HepG2 (cell line): Measurements from ENCODE around the gene C5orf34. TPM values are rescaled to one million over a fixed set of nuclear protein-coding genes. Genes with fewer than 3 reads are reported as not detected.

Experiments used
- ARID3A ChIP-seq: IDR thresholded peaks from 2 replicates; pipeline ENCODE4 v1.6.1; 2012; ENCODE audit warnings: low read depth, low read length, improper control_type of control experiment
- CBX5 ChIP-seq: sonication (generic); formaldehyde crosslinking; IDR thresholded peaks from 2 replicates; pipeline ENCODE4 v1.4.0; 2020; ENCODE audit warnings: missing genetic modification reagents, borderline replicate concordance
- GLI4 ChIP-seq: sonication (generic); formaldehyde crosslinking; IDR thresholded peaks from 2 replicates; pipeline ENCODE4 v1.5.1; 2020; ENCODE audit warnings: missing genetic modification reagents, mild to moderate bottlenecking, moderate library complexity, borderline replicate concordance
- HBP1 ChIP-seq: IDR thresholded peaks from 2 replicates; pipeline ENCODE4 v1.6.1; 2016; ENCODE audit warnings: low read depth, control low read depth
- MED13 ChIP-seq: sonication (generic); formaldehyde crosslinking; IDR thresholded peaks from 2 replicates; pipeline ENCODE4 v1.5.0; 2020; ENCODE audit warnings: missing genetic modification reagents
- MTF2 ChIP-seq: sonication (generic); formaldehyde crosslinking; IDR thresholded peaks from 2 replicates; pipeline ENCODE4 v1.5.0; 2020; ENCODE audit warnings: missing genetic modification reagents, borderline replicate concordance
- TFDP2 ChIP-seq: sonication (generic); formaldehyde crosslinking; IDR thresholded peaks from 2 replicates; pipeline ENCODE4 v1.4.0; 2020; ENCODE audit warnings: missing genetic modification reagents
- ZC3H13 ChIP-seq: sonication (generic); formaldehyde crosslinking; IDR thresholded peaks from 2 replicates; pipeline ENCODE4 v1.8.1; 2023; ENCODE audit warnings: mild to moderate bottlenecking, missing genetic modification reagents, moderate library complexity
- ZNF17 ChIP-seq: sonication (generic); formaldehyde crosslinking; IDR thresholded peaks from 2 replicates; pipeline ENCODE4 v1.5.0; 2020; ENCODE audit warnings: mild to moderate bottlenecking, missing genetic modification reagents
- ZNF18 ChIP-seq: sonication (generic); formaldehyde crosslinking; IDR thresholded peaks from 2 replicates; pipeline ENCODE4 v1.8.0; 2022; ENCODE audit warnings: mild to moderate bottlenecking, missing genetic modification reagents; ENCODE audit not compliant: insufficient replicate concordance
- ZNF550 ChIP-seq: sonication (generic); formaldehyde crosslinking; IDR thresholded peaks from 2 replicates; pipeline ENCODE4 v1.4.0; 2020; ENCODE audit warnings: mild to moderate bottlenecking, missing genetic modification reagents, borderline replicate concordance
- ZNF570 ChIP-seq: sonication (generic); formaldehyde crosslinking; IDR thresholded peaks from 2 replicates; pipeline ENCODE4 v1.4.0; 2020; ENCODE audit warnings: mild to moderate bottlenecking, missing genetic modification reagents, borderline replicate concordance
- ZSCAN20 ChIP-seq: sonication (generic); formaldehyde crosslinking; IDR thresholded peaks from 2 replicates; pipeline ENCODE4 v1.4.0; 2020; ENCODE audit warnings: missing genetic modification reagents, mild to moderate bottlenecking, borderline replicate concordance
- polyA plus RNA-seq, 8 experiments: library from polyadenylated mRNA; depleted of rRNA in 3 of 8; stranded (reverse) in 7 of 8; unstranded in 1 of 8; fragments of >200 nt; fragmentation: Illumina TruSeq in 4 of 8; extraction: Trizol in 4 of 8; gene quantifications; 2 replicates each; pipeline versions ENCODE4 v1.2.1 to v1.2.3, GENCODE V29; 2011 to 2016; ENCODE audit warnings: low read depth in 4 of 8, missing spikeins in 1 of 8, mixed read lengths in 1 of 8; ENCODE audit not compliant: insufficient read depth in 1 of 8
- total RNA-seq, 5 experiments: library from RNA; depleted of rRNA; stranded (reverse); fragments of >200 nt; fragmentation: Illumina TruSeq; extraction: Trizol; gene quantifications; 2 replicates each; pipeline ENCODE4 v1.2.3, GENCODE V29; 2016; ENCODE audit warnings: low read depth in 1 of 5
- TF ChIP-seq, protein P1 (sequence below): sonication (generic); formaldehyde crosslinking; conservative IDR thresholded peaks from 2 replicates; pipeline ENCODE4 v1.8.0; 2022; ENCODE audit warnings: low read depth, missing genetic modification reagents
- TF ChIP-seq, protein P2 (sequence below): sonication (generic); formaldehyde crosslinking; IDR thresholded peaks from 2 replicates; pipeline ENCODE4 v1.4.0; 2020; ENCODE audit warnings: mild to moderate bottlenecking, missing genetic modification reagents
- TF ChIP-seq, protein P3 (sequence below): sonication (generic); formaldehyde crosslinking; IDR thresholded peaks from 2 replicates; pipeline ENCODE4 v1.5.1; 2020; ENCODE audit warnings: mild to moderate bottlenecking, missing genetic modification reagents, borderline replicate concordance

The C5orf34 gene
- total and polyA plus RNA-seq, 2 of the 13 experiments (the other 11 are each of a cell fraction or from before 2014, with no cell fraction given): 3.2 to 6.4 TPM

GRCh38 chr5:43483298-43484105, 31.4 kb downstream of the C5orf34 start, which contains the start of gene TMEM267 (continued):
- TF ChIP-seq, protein P1, sequence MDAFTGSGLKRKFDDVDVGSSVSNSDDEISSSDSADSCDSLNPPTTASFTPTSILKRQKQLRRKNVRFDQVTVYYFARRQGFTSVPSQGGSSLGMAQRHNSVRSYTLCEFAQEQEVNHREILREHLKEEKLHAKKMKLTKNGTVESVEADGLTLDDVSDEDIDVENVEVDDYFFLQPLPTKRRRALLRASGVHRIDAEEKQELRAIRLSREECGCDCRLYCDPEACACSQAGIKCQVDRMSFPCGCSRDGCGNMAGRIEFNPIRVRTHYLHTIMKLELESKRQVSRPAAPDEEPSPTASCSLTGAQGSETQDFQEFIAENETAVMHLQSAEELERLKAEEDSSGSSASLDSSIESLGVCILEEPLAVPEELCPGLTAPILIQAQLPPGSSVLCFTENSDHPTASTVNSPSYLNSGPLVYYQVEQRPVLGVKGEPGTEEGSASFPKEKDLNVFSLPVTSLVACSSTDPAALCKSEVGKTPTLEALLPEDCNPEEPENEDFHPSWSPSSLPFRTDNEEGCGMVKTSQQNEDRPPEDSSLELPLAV (CRISPR knock-in tag): no peak
- TF ChIP-seq HBP1 (CRISPR knock-in tag) (peak; percentile 51; the same call in 1 of the 2 replicates), GLI4 (CRISPR knock-in tag) (peak; percentile 92; the same call in 1 of the 2 replicates), TFDP2 (peak; percentile 10; the same call in 1 of the 2 replicates), ZNF550 (CRISPR knock-in tag) (peak; percentile 41; the same call in 1 of the 2 replicates), ZNF570 (CRISPR knock-in tag) (no peak), MED13 (CRISPR knock-in tag) (0 out of 2 replicates have a peak, but pooled peaks have one; percentile 29), CBX5 (CRISPR knock-in tag) (0 out of 2 replicates have a peak, but pooled peaks have one; percentile 43), ZNF17 (no peak), ARID3A (no peak), ZSCAN20 (CRISPR knock-in tag) (no peak), MTF2 (CRISPR knock-in tag) (no peak), ZNF18 (CRISPR knock-in tag) (no peak), ZC3H13 (peak; percentile 50; the same call in 1 of the 2 replicates)
- TF ChIP-seq, protein P2, sequence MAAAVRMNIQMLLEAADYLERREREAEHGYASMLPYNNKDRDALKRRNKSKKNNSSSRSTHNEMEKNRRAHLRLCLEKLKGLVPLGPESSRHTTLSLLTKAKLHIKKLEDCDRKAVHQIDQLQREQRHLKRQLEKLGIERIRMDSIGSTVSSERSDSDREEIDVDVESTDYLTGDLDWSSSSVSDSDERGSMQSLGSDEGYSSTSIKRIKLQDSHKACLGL (CRISPR knock-in tag): peak; percentile 91
- TF ChIP-seq, protein P3, sequence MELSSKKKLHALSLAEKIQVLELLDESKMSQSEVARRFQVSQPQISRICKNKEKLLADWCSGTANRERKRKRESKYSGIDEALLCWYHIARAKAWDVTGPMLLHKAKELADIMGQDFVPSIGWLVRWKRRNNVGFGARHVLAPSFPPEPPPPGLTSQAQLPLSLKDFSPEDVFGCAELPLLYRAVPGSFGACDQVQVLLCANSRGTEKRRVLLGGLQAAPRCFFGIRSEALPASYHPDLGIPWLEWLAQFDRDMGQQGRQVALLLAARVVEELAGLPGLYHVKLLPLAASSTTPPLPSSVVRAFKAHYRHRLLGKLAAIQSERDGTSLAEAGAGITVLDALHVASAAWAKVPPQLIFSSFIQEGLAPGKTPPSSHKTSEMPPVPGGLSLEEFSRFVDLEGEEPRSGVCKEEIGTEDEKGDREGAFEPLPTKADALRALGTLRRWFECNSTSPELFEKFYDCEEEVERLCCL (CRISPR knock-in tag): no peak
